Osteocyte (in vitro differentiated cells): ENCODE data around the gene IGIP. TPM values are rescaled to one million over a fixed set of nuclear protein-coding genes. Genes with fewer than 3 reads are reported as not detected.

ENCODE experiments used
- DNase-seq: peaks from one replicate; pipeline ENCODE4 v3.0.0; 2021; ENCODE audit warnings: mixed read lengths; ENCODE audit not compliant: unreplicated experiment; ENCODE audit errors: extremely low spot score
- H3K27ac Mint-ChIP-seq: one replicate; pipeline ENCODE4 v1.8.0; 2021; ENCODE audit warnings: mild to moderate bottlenecking, mixed read lengths; ENCODE audit not compliant: unreplicated experiment
- H3K27me3 Mint-ChIP-seq: one replicate; pipeline ENCODE4 v1.8.0; 2021; ENCODE audit warnings: mixed read lengths; ENCODE audit not compliant: unreplicated experiment
- H3K36me3 Mint-ChIP-seq: one replicate; pipeline ENCODE4 v1.8.0; 2021; ENCODE audit warnings: mixed read lengths; ENCODE audit not compliant: unreplicated experiment
- H3K4me1 Mint-ChIP-seq: one replicate; pipeline ENCODE4 v1.8.0; 2021; ENCODE audit warnings: mixed read lengths; ENCODE audit not compliant: unreplicated experiment
- H3K4me3 Mint-ChIP-seq: one replicate; pipeline ENCODE4 v1.8.0; 2021; ENCODE audit warnings: mild to moderate bottlenecking, moderate library complexity, mixed read lengths; ENCODE audit not compliant: unreplicated experiment
- H3K9me3 Mint-ChIP-seq: one replicate; pipeline ENCODE4 v1.8.0; 2021; ENCODE audit warnings: mixed read lengths; ENCODE audit not compliant: unreplicated experiment
- CTCF ChIP-seq: fragments of 200-600 bp; sonication (generic); IDR thresholded peaks from 2 replicates; pipeline ENCODE4 v1.5.0; 2021; ENCODE audit warnings: antibody characterized with exemption, mild to moderate bottlenecking, moderate library complexity
- total RNA-seq: library from RNA; stranded (reverse); gene quantifications from 2 replicates; pipeline ENCODE4 v1.2.1, GENCODE V29; 2021

IGIP gene
- total RNA-seq, 1 donor from 2014 or later: 4.3 TPM

- peaks cover 84% of the 10 kb centered on the region for H3K27me3 Mint-ChIP-seq
- peak; percentile 30 for TF ChIP-seq CTCF
Measured at GRCh38 chr5:140107312-140108092, 18.2 kb upstream of the IGIP start.

DNA sequence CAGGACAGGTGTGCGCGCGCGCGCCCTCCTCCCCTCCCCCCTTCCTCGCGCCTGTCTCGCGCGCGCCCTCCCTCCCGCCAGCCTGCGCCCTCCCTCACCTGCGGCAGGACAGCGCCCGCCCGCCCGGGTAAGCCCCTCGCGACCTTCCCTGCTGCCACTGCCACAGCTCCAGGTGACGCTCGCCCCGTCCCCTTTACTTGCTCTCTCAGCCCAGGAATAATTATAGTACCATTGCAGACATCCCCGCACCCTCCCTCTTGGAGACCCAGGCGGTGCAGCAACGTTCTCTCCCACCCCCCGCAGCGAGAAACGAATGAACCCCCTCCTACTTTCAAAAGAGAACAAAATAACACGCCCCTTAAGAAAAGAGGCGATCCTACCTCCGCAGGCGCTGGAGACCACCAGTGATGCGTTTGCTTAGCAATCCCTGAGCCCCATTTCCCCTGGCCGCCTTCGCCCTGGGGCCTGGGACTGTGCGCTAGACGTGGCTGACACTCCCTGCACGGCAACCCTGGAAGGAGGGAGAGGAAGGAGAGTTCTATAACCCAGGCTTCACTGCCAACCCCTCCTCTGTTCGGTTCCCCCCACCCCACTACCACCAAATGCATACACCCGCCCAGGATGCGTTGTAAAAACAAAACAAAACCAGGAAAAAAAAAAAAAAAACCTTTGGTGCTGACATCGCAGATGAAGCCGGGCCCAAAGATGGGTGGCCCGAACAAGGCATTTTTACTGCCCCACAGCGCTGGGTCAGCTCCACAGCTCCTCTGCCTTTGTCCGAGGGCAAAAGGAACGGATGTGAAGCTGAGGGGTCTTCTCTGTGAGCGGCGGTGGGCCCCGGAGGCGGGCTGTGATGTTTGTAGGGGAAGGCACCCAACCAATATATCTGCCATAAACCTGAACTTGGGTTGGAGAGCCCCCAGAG lies 17.4 kb upstream of the IGIP start:
- Mint-ChIP-seq H3K4me1 (peaks cover 34% of the 10 kb centered on the region), H3K27me3 (peaks cover 83% of the 10 kb centered on the region), H3K27ac (peak overlapping the region; percentile 86), H3K36me3 (no peaks in the 10 kb centered on the region), H3K4me3 (peak overlapping the region; percentile 91), H3K9me3 (no peaks in the 10 kb centered on the region)
- no peak for TF ChIP-seq CTCF
- DNase-seq: no peak

More at GRCh38 chr5:140107312-140108092, 18.2 kb upstream of the IGIP start:
- peaks cover 26% of the 10 kb centered on the region for H3K4me1 Mint-ChIP-seq
- H3K27ac Mint-ChIP-seq: peak overlapping the region; percentile 94
- DNase-seq: peak; percentile 96
- H3K9me3 Mint-ChIP-seq: no peaks in the 10 kb centered on the region
- H3K36me3 Mint-ChIP-seq: no peaks in the 10 kb centered on the region
- peak overlapping the region; percentile 91 for H3K4me3 Mint-ChIP-seq

- Mint-ChIP-seq H3K4me3 (peak overlapping the region; percentile 91), H3K36me3 (no peaks in the 10 kb centered on the region), H3K9me3 (no peaks in the 10 kb centered on the region), H3K4me1 (peaks cover 37% of the 10 kb centered on the region), H3K27me3 (peaks cover 79% of the 10 kb centered on the region), H3K27ac (no peak overlapping the region)
- TF ChIP-seq CTCF: no peak
- DNase-seq: no peak
Measured at GRCh38 chr5:140109018-140109758, 16.5 kb upstream of the IGIP start.

DNA sequence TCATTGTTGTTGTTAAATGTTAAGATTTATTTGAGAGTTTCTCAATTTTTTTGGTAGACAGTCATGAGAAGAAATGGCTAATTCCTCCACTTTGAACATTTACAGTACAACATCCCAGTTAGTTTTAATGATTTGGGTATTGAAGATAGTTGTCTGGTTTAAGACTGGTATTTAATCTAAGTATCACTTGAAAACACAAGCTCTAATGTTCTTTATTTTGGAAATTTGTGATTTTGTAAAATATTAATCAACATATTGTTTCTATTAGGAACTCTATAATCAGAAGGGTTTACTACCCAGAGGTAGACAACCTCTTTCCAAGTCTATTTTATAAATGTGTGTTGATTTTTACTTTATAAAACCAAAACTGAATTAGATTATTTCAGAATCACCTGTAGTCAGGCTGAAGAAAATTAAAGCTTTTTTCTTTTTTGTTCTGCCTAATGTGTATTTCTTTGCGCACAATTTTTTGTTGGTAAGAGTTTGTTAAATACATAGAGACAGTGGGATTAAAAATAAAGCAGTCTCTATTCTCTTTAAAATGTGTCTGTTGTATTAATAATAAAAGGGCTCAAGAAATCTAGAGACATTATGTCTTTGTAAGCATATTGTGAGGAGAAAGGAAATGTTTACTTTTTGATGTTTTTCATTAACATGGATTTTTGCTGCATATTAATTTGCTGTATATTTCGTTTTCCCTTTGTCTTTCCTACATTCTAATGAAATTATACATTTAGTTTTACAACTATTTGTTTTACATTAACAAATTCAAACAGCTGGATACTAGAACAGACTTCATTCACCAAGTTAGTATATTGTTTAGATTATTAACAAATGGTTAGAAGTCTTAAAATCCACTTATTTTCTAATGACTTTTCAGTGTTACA lies 15.7 kb upstream of the IGIP start:
- no peak for TF ChIP-seq CTCF
- Mint-ChIP-seq H3K9me3 (no peaks in the 10 kb centered on the region), H3K4me3 (peak overlapping the region; percentile 91), H3K27ac (no peak overlapping the region), H3K4me1 (peaks cover 42% of the 10 kb centered on the region), H3K36me3 (no peaks in the 10 kb centered on the region), H3K27me3 (peaks cover 70% of the 10 kb centered on the region)
- DNase-seq: no peak
